TTC549 (cell line): ENCODE data around the gene AGAP9.
"Not testable (repeated sequence)": the region's sequence is repeated elsewhere in the genome, so short reads cannot be mapped to it uniquely, and the experiment has no call there.

Experiments used
- FAIRE-seq: peaks from 2 replicates; lab custom pipeline; 2012; peaks lifted over from hg19 to GRCh38; lab: Jason Lieb, UNC

The AGAP9 gene

DNA sequence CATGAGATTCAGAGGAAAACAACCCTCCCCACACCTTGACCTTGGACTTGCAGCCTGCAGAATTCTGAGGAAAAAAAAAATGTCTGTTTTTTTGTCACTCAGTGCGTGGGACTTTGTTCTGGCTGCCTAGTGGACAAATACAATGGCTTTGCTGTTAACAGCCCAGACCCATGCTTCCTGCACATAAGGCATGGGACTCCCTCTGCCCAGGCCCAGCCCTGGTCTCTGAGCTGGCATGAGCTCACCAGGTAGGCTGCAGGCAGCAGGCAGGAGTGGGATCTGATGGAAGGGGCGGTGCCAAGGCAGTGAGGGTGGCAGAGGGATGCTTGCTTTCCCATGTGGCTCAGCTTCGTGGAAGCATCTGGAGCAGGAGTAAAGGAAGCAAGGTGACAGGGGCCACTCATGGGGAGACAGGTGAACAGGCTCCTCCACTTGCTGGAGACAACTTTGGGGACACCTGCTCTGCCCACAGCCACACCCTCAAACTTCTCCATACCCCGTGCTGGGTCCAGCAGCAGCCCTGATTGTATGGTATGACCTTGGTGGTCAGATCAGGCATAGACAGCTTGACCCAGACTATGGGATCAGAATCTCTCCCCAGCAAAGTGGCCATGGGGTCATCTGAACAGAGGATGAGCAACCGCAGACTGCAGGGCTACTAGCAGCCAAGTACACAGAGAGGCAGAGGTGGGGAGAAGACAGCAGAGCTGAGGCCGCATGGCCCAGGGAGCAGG lies 66.5 kb downstream of the AGAP9 start:
- no peak for FAIRE-seq

GRCh38 chr10:47456079-47456785 lies 67.2 kb downstream of the AGAP9 start:
- FAIRE-seq, result no peak

DNA sequence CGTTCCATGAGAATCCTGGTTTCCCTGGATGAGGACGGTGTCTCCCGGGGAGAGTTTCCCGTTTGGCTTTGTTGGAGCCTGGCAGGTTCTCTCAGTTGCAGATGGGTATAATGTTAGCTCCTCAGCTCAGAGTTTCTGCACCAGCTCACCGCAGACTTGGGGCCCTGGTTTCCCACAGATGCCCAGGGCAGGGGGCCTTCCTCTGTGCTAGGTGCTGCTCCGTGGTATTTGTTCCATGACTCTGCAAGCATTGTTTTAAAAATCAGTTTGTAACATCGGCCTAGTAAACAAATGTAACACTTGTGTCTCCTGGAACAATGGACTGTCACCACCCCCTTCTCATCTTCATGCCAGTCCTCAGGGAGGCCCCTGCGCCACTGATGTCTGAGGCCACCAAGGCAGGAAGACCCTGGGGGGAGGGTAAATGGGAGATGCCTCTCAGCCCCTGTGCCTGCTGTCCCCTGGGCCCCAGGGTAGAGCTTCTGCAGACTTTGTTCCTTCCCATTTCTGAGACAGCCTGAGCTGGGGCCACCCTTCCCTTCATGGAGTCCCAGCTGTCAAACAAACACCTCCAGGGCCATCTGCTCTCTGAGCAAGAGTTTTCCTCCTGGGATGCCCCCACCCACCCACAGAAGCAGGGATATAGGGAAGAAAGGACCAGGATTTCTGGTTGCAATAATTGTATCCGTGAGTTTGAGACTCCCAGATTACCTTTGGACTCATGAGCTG lies 67.9 kb downstream of the AGAP9 start:
- FAIRE-seq, result not testable (repeated sequence)

GRCh38 chr10:47454780-47455058 lies 68.7 kb downstream of the AGAP9 start:
- no peak for FAIRE-seq

DNA sequence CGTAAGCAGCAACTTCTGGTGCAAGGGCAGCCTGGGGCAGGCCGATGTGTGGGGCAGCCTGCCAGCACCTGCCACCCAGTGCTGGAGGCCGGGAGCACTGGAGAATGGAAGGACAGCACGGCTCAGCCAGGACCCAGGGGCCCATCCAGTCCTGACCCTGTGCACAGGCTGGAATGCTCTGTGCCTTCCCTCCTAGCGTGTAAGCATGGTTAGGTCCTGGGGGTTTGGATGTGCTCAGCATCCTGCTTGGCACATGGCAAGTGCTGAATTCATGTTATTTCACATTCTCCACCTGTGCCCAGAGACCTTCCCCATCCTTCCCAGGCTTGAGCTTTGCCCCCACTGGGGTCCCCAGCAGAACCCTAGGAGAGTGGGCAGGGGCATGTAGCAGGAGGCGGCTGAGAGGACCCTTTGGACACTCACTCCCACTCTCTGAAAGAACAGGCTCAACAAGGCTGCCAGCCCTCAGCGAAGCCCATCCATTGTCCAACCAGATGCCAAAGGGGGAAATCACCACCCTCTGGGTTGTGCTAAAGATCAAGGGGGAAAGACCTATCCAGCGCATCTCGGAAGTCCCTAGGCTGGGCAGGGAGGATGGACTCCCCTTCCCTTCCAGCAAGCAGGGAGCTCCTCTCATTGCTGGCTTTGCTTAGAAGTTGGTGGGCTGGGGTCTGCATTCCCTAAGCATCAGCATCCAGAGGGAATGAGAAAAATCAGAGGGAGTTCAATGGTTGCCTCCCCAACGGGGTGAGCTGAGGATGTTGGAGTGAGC lies 69.2 kb downstream of the AGAP9 start:
- FAIRE-seq, result no peak

- no peak for FAIRE-seq
Measured at GRCh38 chr10:47453141-47454007, 70.1 kb downstream of the AGAP9 start.

DNA sequence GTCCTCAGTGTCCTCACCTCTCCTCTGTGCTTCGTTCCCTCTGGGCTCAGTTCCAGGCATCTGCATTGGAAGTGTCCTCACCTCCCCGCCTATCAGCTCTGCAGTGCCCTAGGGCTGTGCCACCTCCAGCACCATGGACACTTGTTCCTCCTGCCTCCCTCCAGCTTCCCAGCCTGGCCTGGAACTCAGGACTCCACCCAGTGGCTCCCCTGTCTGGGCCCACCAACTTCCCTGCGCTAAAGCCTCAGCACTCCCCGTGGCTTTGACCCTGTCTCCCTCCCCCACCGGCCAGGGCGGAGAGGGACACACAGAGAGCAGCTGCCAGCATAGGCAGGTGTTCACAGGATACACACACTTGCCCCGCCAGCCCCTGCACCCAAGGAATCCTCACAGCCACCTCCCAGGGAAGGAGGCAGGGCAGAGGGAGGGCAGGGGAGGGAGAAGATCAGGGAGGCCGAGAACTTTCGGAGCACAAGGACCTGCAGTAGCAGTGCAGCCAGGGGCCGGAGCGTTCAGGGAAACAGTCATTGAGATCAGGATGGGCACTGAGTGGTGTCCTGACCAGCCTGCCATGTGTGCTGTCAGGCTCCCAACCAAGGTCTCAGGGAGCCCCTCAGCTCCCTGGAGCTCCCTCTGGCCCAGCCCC lies 70.8 kb downstream of the AGAP9 start:
- no peak for FAIRE-seq

DNA sequence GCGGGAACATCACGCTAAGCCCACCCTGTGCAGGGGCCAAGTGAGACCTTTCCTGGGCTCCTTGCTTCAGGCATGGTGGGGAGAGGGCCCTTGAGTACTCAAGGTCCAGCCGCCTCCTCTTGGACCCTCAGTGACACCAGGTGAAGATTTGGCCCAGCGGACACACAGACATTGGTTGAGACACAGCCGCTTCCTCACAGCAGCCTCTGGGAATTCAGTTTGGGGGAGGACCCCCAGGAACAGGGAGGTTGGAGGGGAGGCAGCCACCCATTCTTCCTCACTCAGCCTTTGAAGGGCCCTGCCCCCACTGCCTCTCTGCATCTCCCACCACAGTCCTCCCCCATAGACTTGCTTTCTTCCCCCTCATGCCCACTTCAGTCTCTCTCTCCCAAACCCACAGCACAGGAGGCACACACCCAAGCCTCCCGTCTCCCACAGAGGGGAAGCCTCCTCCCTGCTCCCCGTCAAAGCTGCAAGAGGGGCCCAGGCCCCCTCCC lies 71.4 kb downstream of the AGAP9 start:
- no peak for FAIRE-seq
